Endothelial cell (in vitro differentiated cells): Measurements from ENCODE around the gene CDRT4. TPM values are rescaled to one million over a fixed set of nuclear protein-coding genes. Genes with fewer than 3 reads are reported as not detected.

Experiments
- DNase-seq: peaks from one replicate; pipeline ENCODE4 v3.0.0; 2021; ENCODE audit warnings: low spot score
- H3K27ac Mint-ChIP-seq: one replicate; pipeline ENCODE4 v1.8.0; 2021; ENCODE audit warnings: mixed read lengths, inconsistent platforms; ENCODE audit not compliant: unreplicated experiment
- H3K27me3 Mint-ChIP-seq: one replicate; pipeline ENCODE4 v1.8.0; 2021; ENCODE audit warnings: mild to moderate bottlenecking, moderate library complexity, mixed read lengths, inconsistent platforms; ENCODE audit not compliant: unreplicated experiment
- H3K36me3 Mint-ChIP-seq: one replicate; pipeline ENCODE4 v1.8.0; 2021; ENCODE audit warnings: mild to moderate bottlenecking, low read depth, mixed read lengths, inconsistent platforms; ENCODE audit not compliant: unreplicated experiment
- H3K4me1 Mint-ChIP-seq: one replicate; pipeline ENCODE4 v1.8.0; 2021; ENCODE audit warnings: mild to moderate bottlenecking, mixed read lengths, inconsistent platforms; ENCODE audit not compliant: unreplicated experiment
- H3K4me3 Mint-ChIP-seq: one replicate; pipeline ENCODE4 v1.8.0; 2021; ENCODE audit warnings: mild to moderate bottlenecking, mixed read lengths, inconsistent platforms; ENCODE audit not compliant: unreplicated experiment
- H3K9me3 Mint-ChIP-seq: one replicate; pipeline ENCODE4 v1.8.0; 2021; ENCODE audit warnings: mixed read lengths, inconsistent platforms; ENCODE audit not compliant: unreplicated experiment
- CTCF ChIP-seq: fragments of 200-600 bp; sonication (generic); IDR thresholded peaks from one replicate; pipeline ENCODE4 v1.5.0; 2021; ENCODE audit warnings: antibody characterized with exemption; ENCODE audit not compliant: unreplicated experiment
- total RNA-seq: library from RNA; stranded (reverse); fragmentation: NEBNext Ultra II Directional; extraction: Animal tissue kit (Norgen Biotek cat#: 25700); gene quantifications from one replicate; pipeline ENCODE4 v1.2.1, GENCODE V29; 2021; ENCODE audit not compliant: unreplicated experiment

CDRT4 gene
- total RNA-seq, 1 donor from 2014 or later, result 11.7 TPM

DNA sequence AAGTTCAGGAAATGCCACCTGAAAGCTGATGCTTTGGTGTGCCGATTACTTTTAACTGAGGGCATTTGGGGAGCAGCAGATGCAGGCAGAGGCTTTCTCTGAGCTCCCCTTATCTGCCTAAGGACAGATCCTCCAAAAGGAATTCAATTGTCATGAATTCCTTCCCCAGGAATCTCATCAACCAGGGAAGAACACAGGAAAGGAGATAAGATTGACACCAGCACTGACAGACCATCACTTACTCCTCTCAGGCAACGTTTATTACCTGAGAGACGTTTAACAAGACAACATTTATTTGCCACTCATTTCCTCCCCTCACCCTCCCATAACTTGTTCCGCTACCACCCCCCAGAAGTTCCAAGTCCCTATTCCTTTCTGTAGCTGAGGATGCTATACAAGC lies 17.6 kb upstream of the CDRT4 start:
- Mint-ChIP-seq H3K9me3 (no peaks in the 10 kb centered on the region), H3K27ac (peak overlapping the region; percentile 70), H3K4me1 (peaks cover 57% of the 10 kb centered on the region), H3K36me3 (peaks cover 8% of the 10 kb centered on the region), H3K27me3 (peaks cover 12% of the 10 kb centered on the region), H3K4me3 (no peak overlapping the region)
- TF ChIP-seq CTCF, result no peak
- no peak for DNase-seq

DNA sequence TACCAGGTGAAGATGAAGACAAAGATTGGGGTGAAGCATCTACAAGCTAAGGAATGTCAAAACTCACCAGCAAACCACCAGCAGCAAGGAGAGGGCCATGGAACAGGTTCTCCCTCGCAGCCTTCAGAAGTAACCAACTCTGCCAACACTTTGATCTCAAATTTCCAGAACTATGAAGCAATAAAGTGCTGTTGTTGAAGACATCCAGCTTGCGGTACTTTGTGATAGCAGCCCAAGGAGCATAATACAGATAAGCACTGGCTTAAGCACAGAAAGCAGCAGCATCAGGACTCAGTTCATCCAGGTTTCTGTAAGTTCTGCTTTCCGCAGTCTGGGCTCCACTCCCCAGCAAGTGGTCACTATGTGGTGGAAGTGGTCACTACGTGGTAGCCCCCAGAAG lies 16.0 kb upstream of the CDRT4 start:
- Mint-ChIP-seq H3K36me3 (peaks cover 8% of the 10 kb centered on the region), H3K27me3 (peaks cover 7% of the 10 kb centered on the region), H3K9me3 (no peaks in the 10 kb centered on the region)

DNA sequence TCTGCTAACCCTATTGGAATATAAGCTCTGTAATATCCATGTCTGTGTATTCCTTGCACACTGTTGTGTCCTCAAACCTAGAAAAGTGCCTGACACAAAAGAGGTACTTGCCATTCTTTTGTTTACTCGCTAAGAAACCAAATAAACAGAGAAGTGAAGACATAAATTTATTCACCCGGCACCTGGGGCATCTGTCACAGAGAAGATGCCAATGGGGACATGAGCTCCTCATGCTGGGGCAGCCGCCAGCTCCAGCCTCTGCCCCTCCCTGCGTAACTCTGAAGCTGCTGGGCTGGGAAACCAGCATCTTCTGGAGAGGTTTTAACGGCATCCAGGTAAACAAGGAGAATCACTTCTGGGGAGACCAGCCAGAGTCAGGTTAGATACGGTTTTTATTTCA lies 15.1 kb upstream of the CDRT4 start:
- DNase-seq, result no peak
- Mint-ChIP-seq H3K27ac (no peak overlapping the region), H3K9me3 (no peaks in the 10 kb centered on the region), H3K27me3 (peaks cover 4% of the 10 kb centered on the region), H3K4me3 (no peak overlapping the region), H3K36me3 (peaks cover 5% of the 10 kb centered on the region), H3K4me1 (peaks cover 65% of the 10 kb centered on the region)
- no peak for TF ChIP-seq CTCF

More for the DNA sequence above, 16.0 kb upstream of the CDRT4 start:
- Mint-ChIP-seq H3K27ac (no peak overlapping the region), H3K4me3 (no peak overlapping the region), H3K4me1 (peaks cover 66% of the 10 kb centered on the region)
- TF ChIP-seq CTCF, result no peak
- no peak for DNase-seq

GRCh38 chr17:15481481-15481880 lies 14.1 kb upstream of the CDRT4 start:
- Mint-ChIP-seq H3K4me1 (peaks cover 69% of the 10 kb centered on the region), H3K27me3 (peaks cover 4% of the 10 kb centered on the region), H3K36me3 (peaks cover 3% of the 10 kb centered on the region), H3K4me3 (no peak overlapping the region), H3K27ac (peak overlapping the region; percentile 65), H3K9me3 (no peaks in the 10 kb centered on the region)
- no peak for TF ChIP-seq CTCF
- no peak for DNase-seq

DNA sequence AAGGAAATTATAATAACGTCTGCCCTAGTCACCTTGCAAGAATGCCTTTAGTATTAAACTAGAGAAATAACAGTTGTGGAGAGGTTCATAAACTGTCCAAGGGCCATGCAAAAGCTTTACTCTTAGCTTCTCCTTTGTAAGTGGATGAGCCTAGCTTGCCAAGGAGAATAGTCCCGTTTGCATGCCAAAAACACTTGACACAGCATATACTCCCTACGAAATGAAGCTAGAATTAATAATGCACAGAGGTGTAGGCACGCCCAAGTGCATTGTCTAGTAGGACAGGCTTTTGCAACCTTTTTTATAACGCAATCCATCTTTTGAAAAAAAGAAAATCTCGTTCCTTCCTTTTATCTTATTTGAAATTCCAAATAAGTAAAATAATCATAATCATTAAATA lies 12.8 kb upstream of the CDRT4 start:
- Mint-ChIP-seq H3K4me1 (peaks cover 67% of the 10 kb centered on the region), H3K9me3 (no peaks in the 10 kb centered on the region), H3K27me3 (peaks cover 4% of the 10 kb centered on the region), H3K4me3 (no peak overlapping the region), H3K36me3 (peaks cover 3% of the 10 kb centered on the region), H3K27ac (peak overlapping the region; percentile 92)
- DNase-seq, result no peak
- TF ChIP-seq CTCF, result no peak
